RWPE2 (cell line): ENCODE results near the gene FXYD6.

Experiments used
- ATAC-seq: fragments of 200-7000 bp; cut with Tn5 transposase; 3 replicates; pipeline ENCODE4 v1.9.1; 2021; ENCODE audit warnings: low read depth
- DNase-seq: peaks from one replicate; pipeline ENCODE4 v3.0.0-alpha.2; 2020; ENCODE audit warnings: low spot score
- H3K27ac ChIP-seq: fragments of 450-650 bp; 2 replicates; pipeline ENCODE4 v1.5.1; 2017; ENCODE audit warnings: mild to moderate bottlenecking; ENCODE audit not compliant: poor library complexity, severe bottlenecking
- H3K27me3 ChIP-seq: fragments of 250-450 bp; sonication (Bioruptor Pico); 2 replicates; pipeline ENCODE4 v1.5.1; 2021; ENCODE audit warnings: mild to moderate bottlenecking, moderate library complexity; ENCODE audit not compliant: insufficient read depth, poor library complexity, severe bottlenecking
- H3K36me3 ChIP-seq: fragments of 250-450 bp; sonication (Bioruptor Pico); 2 replicates; pipeline ENCODE4 v1.5.1; 2020; ENCODE audit warnings: low read depth, mild to moderate bottlenecking, moderate library complexity
- H3K4me1 ChIP-seq: fragments of 250-450 bp; sonication (Bioruptor Pico); 2 replicates; pipeline ENCODE4 v1.5.1; 2021; ENCODE audit warnings: mild to moderate bottlenecking, moderate library complexity; ENCODE audit not compliant: insufficient read depth, poor library complexity, severe bottlenecking
- H3K4me3 ChIP-seq: fragments of 250-450 bp; sonication (Bioruptor Pico); 2 replicates; pipeline ENCODE4 v1.5.1; 2021; ENCODE audit warnings: mild to moderate bottlenecking, moderate library complexity; ENCODE audit not compliant: severe bottlenecking
- H3K9me3 ChIP-seq: fragments of 250-450 bp; sonication (Bioruptor Pico); 2 replicates; pipeline ENCODE4 v1.5.1; 2021; ENCODE audit warnings: mild to moderate bottlenecking, moderate library complexity; ENCODE audit not compliant: severe bottlenecking
- TF ChIP-seq, protein P1 (sequence below): fragments of 450-650 bp; IDR thresholded peaks from one replicate; pipeline ENCODE4 v1.5.1; 2017; ENCODE audit warnings: mild to moderate bottlenecking, moderate library complexity; ENCODE audit not compliant: poor library complexity, severe bottlenecking

Gene FXYD6

DNA sequence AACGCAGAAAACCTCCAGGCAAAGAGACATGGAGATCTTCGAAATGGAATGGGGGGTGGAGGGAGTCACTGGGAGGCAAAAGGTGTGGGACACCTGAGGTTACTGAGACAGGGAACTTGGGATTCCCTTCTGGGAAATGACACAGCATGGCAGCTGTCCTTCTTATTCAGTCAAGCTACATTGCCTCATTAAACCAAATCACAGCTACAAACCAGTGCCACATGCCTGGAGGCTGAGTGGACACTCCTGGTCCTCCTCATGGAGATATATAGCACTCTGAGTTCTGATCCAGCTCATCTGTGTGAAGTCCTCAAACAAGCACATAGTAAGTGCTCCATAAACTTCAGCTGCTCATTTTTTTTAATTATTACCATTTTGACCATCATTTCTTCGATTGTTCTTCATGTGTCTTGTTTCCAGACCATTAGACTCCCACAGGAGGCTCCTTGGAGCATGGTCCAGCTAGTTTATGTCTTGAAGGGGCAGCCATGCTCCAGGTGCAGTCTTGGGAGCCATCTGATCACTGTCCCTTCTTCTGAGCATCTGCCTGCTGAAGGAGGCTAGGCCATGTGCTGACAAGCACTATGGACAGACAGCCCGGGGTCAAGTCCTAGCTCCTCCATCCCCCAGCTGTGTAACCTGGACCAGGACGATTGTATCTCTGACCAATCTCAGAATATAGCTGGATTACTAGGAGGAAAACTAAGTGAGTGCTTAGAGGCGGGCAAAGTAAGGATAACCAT is 42.2 kb downstream of the FXYD6 start:
- H3K36me3 ChIP-seq: no peaks in the 10 kb centered on the region
- TF ChIP-seq, protein P1, sequence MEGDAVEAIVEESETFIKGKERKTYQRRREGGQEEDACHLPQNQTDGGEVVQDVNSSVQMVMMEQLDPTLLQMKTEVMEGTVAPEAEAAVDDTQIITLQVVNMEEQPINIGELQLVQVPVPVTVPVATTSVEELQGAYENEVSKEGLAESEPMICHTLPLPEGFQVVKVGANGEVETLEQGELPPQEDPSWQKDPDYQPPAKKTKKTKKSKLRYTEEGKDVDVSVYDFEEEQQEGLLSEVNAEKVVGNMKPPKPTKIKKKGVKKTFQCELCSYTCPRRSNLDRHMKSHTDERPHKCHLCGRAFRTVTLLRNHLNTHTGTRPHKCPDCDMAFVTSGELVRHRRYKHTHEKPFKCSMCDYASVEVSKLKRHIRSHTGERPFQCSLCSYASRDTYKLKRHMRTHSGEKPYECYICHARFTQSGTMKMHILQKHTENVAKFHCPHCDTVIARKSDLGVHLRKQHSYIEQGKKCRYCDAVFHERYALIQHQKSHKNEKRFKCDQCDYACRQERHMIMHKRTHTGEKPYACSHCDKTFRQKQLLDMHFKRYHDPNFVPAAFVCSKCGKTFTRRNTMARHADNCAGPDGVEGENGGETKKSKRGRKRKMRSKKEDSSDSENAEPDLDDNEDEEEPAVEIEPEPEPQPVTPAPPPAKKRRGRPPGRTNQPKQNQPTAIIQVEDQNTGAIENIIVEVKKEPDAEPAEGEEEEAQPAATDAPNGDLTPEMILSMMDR: no peak
- H3K27me3 ChIP-seq: no peaks in the 10 kb centered on the region
- DNase-seq (no peak), ATAC-seq (no peak)
- H3K27ac ChIP-seq: no peak overlapping the region
- no peaks in the 10 kb centered on the region for H3K9me3 ChIP-seq
- no peak overlapping the region for H3K4me3 ChIP-seq
- no peaks in the 10 kb centered on the region for H3K4me1 ChIP-seq

DNA sequence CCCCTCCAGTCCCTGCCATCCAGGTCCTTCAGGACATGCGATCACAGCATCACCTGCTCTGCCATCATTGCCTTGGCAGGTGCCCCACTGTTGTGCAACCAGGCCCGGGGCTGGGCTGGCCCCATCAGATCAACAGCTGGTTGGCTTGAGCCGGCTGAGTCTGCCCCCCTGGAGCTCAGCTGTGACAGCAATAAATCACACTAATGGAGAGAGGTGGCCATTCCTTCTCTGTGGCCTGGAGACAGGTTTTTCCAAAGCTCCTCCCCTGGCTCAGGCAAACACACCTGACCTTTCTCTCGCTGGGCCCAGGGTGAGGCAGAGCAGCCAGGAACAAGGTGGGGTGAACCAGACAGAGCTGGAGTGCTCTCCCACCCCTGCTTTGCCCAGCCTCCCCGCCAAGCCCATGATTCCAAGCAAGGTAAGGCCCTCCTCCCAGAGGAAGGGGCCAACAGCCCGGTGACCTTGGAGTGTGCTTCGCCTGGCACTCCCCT is 43.0 kb downstream of the FXYD6 start:
- Histone ChIP-seq H3K27me3 (no peaks in the 10 kb centered on the region), H3K36me3 (no peaks in the 10 kb centered on the region), H3K27ac (no peak overlapping the region), H3K4me3 (no peak overlapping the region), H3K4me1 (no peaks in the 10 kb centered on the region), H3K9me3 (no peaks in the 10 kb centered on the region)
- DNase-seq (no peak), ATAC-seq (peak; percentile 6; the same call in 1 of the 3 replicates)
- TF ChIP-seq, protein P1: no peak

DNA sequence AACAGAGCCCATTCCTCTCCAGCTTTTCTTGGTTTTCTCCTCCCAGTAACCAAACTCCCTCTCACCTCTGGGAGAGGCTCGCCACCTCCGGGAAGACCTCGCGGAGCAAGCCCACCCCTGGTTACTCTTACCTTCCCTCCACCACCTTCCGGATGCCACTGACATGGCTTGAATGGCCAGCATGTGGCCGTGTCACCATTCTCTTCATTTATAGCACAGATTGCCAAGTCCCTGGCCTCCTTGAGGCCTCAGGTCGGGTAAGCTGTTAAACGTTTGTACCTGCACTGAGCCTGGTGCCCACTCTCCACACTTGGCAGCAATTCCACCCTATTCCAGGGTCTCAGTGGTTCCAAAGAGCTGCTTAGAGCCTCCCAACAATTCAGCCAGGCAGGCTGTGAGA is 43.9 kb downstream of the FXYD6 start:
- DNase-seq: no peak
- no peak overlapping the region for H3K27ac ChIP-seq
- no peaks in the 10 kb centered on the region for H3K9me3 ChIP-seq
- TF ChIP-seq, protein P1: no peak
- H3K36me3 ChIP-seq: no peaks in the 10 kb centered on the region
- ATAC-seq: no peak
- H3K4me3 ChIP-seq: no peak overlapping the region
- no peaks in the 10 kb centered on the region for H3K4me1 ChIP-seq
- no peaks in the 10 kb centered on the region for H3K27me3 ChIP-seq

DNA sequence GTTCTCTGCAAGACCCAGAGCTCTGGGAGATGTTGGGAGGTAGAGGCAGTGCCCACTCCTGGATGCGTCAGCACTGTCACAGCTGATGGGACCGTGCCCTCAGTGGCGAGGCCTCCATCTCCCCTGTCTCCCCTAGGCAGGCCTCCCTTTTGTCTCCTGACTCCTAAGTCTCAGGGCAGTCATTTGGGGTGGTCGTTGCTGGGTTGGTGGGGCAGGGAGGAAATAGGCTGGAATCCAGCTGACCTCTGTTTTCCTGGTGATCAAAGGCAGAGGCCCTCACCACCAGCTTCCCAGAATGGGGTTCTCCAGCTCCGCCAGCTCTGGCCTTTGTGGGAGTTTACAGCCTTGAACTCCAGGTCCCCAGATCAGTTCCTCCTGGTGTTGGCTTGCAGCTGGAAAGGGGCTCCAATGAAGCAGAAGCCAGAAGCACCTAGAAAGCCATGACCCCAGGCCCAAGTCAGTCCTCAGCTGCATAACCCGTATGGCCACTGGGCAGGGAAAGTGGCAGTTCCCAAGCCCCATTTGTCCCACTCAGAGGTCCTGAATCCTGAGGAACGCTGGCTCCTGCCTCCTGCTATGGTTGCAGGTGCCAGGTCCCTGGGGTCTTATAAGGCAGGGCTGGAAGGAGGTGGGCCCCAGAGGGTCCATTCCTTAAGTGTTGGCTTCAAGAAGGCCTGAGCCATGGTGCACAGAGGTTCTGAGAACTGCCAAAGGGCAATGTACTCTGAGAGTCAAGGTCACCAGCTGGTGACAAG is 44.6 kb downstream of the FXYD6 start:
- H3K27ac ChIP-seq: no peak overlapping the region
- DNase-seq: no peak
- ATAC-seq: no peak
- H3K27me3 ChIP-seq: no peaks in the 10 kb centered on the region
- TF ChIP-seq, protein P1: no peak
- no peak overlapping the region for H3K4me3 ChIP-seq
- H3K36me3 ChIP-seq: no peaks in the 10 kb centered on the region
- no peaks in the 10 kb centered on the region for H3K4me1 ChIP-seq
- H3K9me3 ChIP-seq: no peaks in the 10 kb centered on the region
